NCI-H345 treated with DMSO at 0.1 percent for 48 hours (cell line): ENCODE data around the gene PTPRE.

Experiments used
- DNase-seq: peaks from one replicate; lab custom pipeline; 2025; ENCODE audit not compliant: unreplicated experiment; lab: John Stamatoyannopoulos, UW

The PTPRE gene

DNA sequence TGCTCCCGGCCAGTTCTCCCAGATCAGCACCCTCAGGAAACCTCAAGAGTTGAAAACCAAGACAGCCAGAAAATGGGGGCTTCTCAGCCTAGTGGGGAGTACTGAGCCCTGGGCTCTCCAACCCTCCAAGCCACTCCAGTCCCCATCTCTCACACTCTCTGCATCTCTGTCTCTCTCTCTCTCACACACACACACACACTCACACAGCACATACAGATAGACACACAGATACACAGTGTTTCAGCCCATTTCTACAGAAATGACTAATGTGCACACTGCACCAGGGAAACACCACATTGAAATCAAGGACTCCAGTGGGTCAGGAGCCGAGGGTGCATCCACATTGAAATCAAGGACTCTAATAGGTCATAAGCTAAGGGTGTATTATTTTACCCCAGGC lies 111.8 kb downstream of the PTPRE start:
- DNase-seq, result no peak

DNA sequence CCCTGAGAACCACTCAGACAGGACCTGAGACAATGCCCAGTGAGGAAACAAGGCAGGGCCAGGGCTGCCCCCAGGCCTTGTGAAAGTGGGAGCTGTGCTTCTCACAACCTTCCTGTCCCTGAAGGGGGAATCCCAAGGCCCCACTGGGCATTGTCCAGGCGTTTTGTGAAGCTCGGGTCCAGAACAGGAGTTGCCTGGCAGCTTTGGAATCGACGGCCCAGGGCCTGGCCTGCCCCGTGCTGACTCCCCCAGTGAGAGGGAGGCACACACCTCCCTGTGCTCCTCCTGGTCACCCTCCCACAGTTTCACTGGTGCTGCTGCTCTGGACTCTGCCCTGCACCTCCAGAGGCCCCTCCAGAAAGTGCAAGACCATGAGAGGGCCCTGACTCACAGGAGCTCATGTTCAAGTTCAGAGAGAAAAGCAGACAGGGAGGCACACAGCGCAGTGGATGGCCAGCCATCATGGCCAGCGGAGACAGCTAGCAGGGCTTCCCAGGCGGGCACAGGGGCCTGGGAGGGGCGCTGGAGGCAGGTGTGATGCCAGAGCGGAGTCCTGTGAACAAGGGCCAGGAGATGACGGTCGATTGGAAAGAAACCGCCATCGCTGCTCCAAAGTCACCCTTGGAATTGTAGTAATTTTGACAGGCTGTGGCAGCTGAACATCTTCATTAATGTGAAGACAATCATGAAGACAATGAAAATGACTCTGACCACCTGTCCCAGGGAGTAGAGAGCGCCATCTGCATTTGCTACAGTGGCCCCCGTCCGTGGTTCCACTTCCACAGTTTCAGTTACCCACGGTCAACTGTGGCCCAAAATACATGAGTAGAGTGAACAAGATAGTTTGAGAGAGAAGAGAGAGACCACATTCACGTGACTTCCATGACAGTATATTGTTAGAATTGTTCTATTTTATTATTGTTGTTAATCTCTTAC lies 115.6 kb downstream of the PTPRE start:
- no peak for DNase-seq

DNA sequence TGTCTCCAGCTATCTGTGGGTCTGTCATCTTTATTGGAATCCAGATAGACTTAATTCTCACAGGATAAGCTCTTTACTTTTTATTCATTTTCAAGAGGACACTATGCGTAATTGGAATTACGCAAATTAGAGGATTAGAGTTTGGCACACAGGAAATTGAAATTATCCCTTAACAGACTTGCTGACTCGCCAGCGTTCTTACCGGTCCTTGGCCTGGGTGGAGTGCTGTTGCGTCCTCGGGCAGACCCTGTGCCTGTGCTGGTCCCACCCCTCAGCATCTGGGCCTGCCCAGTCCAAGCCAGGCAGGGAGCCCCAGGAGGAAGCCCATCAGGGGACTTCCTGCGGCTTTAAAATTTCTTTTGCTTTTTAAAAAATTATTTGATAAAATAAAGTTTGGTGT lies 117.5 kb downstream of the PTPRE start:
- no peak for DNase-seq

DNA sequence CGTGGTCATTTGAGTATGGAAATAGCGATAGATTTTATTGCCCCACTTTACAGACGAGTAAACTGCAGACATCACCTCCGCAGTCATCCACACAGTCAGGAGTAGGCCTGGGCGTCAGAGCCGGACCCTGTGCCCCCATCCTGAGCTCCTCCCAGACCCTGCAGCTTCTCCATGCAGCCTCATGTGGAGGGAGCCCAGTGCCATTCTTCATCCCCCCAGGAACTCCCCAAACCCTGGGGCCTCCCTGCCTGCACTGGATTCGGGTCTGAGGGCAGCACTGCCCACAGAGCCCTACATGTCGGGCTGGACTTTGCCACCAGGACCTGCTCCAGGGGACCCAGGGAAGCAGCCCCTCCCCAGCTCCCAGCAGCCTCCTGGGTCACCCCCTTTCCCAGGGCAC lies 118.5 kb downstream of the PTPRE start:
- DNase-seq, result no peak

DNA sequence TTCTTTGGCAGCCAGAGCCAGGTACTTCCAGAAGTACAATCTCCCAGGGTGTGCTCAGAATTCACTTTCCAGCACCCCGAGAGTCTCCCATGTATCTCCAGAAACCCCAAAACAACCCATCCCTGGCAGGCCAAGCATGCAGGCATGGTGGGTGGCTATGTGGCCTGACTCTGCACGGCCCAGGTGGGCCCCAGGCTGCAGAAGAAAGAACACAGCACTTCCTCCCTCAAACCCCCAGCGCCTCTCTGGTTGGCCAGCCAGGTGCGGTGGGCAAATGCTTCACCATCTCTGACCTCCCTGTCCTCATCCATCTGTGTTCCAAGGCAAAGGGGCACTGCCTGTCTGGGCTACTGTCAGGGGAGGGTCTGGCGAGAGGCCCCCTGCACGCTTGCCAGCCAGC lies 119.0 kb downstream of the PTPRE start:
- DNase-seq, result no peak

DNA sequence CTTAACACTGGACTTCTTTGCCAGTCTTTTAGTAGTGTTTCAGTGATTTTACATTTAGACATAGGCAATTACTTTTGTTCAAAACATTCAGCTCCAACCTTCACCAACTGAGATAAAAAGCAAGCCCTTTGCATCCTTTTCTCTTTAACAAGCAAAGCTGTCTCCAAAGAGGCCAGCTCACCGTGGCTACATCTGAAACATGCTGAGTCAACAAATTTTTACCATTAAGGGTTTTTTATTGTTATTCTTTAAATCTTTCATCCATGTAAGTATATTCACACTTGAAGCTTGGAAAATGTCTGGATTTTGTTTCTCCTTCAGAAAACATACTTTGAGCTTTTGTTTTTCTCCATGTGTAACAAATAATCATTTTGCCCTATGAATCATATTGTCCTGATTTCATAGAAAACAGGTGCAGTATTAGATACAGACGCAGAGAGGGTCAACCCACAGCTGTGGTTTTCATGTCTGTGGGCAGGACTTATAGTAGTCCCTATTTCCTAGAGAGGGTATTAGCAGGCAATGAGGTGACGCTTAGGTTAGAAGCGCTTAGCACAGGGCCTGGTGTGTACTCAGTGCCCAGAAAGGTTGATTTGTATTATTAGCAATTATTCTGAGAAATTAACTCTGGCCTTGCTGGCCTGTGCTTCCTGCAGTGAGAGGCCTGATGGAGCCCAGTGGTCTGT lies 119.9 kb downstream of the PTPRE start:
- no peak for DNase-seq

DNA sequence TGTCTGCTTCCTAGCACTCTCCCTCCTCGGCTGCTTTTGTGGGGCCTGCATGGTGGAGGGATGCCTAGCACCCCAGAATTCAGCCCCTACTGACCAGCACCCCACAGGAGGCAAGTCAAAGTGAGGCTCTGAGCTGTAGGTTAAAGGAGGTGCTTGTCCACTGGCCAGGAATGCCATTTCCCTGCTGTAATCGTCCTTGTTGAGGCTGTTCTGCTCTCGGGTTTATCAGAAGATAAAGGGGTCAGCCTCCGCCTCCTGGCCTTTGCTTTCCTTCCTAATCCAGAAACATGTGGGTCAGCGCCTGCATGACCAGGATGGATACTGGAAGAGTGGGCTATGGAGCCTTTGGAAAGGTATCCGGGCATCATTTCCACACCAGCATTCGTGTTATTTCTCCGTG lies 120.4 kb downstream of the PTPRE start:
- DNase-seq, result no peak

DNA sequence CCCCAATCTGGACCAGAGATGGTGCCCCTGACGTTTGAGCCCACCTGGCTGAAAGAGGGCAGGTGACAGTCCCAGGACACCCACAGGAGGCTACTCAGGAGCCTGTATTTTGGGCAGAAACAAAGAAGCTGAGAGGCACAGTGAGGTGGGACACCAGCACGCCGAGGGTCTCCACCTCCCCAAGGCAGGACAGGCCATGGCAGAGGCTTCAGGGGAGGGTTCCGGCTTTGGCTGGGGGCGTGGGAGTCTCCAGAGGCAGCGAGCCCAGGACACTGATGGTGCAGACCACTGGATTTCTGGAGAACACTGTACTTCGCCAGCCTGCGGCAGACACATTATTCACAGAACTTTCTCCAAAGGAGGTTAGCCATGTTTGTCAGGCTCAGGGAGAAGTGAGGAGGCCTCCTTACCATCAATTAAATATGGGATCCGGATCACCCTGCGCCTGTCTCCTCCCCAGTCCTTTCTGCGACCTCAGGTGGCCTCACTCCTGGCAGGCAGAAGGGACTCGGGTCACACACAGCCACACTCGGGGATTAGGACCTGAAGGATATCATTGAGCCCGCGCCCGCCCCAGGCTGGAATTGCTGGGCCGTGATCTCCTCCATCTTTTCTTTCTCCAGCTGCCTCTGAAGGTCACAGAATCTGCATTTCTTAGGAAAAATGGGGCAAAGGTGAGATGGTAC lies 121.1 kb downstream of the PTPRE start:
- DNase-seq, result no peak

DNA sequence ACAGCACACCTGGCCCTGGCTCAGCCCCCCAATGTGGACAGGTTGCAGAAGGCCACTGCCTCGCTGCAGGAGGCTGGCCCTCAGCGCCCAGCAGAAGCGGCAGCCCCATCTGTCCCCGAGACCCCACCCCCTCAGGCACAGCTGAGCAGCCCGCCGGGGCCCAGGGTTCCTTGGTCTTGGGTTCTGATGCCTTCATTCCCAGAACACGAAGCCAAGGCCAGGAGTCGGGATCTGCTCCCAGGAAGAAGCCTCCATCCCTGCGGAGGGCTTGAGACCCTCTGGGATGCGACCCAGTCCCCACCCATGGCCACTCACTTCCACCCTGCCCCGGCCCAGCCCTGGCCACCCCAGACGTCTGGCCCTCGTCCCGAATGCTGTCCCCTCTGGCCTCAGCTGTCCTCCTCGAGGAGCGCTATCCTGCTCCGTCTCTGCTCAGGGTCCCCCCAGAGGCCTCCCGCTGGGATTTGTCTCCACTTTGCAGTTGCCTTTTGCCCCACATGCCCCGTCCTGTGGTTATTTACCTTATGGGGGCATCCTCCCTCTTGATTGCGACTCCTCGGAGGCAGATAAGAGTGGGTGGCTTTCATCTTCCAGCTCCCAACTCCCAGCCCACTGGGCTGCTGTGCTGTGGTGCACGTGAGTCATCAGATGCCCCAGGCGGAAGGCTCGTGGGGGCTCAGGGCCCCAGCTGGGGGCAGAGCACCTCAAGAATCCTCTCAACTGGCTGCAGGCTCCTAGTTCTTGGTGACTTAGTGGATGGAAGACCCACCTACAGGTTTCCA lies 121.8 kb downstream of the PTPRE start:
- no peak for DNase-seq

DNA sequence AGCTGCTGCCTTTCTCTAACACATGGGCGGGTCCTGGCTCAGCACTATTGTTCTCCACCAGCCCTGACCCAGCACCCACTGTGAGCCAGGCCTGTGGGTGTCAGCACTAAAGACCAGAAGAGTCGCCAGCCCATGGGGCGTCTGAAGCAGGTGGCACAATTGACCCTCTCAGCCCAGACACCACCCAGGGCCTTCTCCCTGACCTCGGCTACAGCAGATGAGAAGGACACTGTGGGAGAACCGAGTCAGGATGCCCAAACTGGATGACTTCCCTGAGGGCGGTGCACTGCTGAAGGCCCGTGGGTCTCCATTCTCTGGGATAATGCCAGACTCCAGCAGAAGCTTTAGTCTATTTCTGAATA lies 122.4 kb downstream of the PTPRE start:
- DNase-seq, result no peak

DNA sequence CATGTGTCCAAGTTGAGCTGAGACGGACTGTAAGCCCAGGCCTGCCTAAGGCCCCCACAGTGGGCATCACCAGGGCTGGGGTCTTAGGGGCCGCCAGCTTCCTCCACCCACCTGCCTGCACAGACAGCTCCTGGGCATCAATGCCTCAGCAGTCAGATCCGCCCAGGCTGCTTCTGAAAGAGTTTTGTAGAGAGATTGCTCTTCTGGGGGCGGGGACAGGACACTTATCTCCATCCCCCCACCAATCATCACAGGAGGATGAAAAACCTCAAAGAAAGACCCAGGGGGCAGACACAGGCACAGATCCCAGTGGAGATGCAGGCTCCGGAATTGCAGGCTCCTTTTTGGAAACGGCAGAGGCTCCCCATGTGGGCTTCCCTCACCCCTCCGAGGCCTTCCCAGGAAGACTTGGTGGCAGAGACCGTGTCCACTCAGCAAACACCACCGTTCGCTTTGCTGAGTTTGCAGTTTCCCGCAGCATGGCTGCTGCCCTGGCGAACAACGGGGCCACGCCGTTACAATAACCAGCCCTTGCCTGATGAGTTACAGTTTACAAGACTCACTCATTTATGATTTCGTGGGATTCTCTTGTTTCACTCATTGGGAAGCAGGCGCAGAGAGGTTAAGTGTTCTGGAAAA lies 122.9 kb downstream of the PTPRE start:
- no peak for DNase-seq

DNA sequence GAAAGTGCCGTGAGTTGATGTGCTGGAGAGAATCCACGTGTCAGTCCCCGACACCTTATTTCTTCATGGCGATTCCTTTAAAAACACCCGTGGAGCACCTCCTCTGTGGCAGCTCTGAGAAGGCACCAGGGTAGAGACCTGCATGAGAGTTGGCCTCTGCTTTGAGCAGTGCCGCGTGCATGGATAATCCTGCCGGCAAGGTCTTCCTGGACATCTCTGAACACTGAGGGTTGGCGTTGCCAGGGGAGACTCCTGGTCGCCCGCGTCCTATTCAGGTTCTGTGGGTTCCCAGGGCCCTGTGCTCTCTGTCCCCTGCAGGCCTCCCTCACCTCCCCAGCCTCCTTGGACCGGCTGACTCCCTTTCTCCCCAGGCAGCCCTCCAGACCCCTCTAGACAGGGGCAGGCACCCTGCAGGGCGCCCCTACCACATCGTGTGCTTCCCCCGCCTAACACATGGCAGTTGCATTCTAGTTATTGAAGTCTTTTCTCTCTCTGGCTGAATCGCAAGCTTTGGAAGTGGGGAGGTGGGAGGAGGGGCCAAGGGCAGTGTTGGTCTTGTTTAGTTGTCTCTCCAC lies 123.7 kb downstream of the PTPRE start:
- DNase-seq, result no peak

DNA sequence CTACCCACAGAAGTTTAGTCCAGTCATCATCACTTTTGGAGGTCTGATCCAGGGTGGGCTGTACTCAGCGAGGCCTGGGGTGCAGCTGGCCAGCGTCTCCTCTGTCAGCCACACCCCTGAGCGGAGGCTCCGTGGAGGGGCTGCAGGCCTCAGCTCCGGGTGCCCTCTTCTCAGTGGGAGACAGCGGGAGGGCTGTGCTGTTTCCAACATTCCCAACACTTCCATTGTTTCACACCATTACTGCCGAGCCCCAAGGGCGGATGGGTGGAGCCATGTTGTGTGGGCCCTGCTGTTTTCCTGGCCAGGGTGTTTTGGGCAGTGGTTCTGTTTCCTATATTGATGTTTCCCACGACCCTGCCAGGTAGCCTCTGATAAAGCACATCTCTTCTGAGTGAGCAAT lies 124.3 kb downstream of the PTPRE start:
- no peak for DNase-seq

DNA sequence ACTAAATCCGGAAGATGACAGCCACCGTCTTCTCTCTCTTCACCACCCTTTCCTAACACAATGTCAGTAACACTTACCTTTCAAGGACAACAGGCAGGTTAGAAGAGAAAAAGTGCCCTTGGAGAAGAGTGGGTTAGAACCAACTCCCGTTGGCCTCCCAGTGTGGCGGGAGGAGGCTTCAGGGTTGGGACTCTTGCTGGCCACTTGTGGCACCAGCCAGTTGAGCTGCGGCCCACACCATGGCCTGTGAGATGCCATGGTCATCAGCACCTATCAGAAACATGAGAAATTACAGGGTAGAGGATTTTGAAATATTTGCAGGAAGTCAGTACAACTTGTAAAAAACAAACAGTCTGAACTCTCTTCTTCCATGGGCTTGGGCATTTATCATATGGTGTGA lies 125.6 kb downstream of the PTPRE start:
- DNase-seq, result no peak

DNA sequence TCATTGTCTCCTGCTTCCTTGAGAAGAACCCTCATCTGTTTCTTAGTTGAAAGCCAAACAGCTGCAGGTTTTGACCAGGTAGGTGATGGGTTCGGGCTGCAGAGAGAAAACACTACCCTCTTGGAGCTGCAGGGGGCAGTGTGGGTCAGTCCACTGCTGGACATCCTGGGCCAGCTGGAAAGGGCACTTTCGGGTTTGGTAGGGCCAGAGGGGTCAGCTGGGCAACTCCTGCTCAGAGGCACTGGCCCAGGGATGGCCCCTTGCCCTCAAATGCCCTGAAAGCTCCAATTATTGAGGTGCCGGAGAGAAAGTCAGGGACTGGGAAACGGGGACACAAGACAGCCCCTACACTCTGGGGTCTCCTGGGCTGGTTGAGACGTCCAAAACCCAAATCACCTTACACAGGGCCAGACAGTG lies 128.7 kb downstream of the PTPRE start:
- no peak for DNase-seq

DNA sequence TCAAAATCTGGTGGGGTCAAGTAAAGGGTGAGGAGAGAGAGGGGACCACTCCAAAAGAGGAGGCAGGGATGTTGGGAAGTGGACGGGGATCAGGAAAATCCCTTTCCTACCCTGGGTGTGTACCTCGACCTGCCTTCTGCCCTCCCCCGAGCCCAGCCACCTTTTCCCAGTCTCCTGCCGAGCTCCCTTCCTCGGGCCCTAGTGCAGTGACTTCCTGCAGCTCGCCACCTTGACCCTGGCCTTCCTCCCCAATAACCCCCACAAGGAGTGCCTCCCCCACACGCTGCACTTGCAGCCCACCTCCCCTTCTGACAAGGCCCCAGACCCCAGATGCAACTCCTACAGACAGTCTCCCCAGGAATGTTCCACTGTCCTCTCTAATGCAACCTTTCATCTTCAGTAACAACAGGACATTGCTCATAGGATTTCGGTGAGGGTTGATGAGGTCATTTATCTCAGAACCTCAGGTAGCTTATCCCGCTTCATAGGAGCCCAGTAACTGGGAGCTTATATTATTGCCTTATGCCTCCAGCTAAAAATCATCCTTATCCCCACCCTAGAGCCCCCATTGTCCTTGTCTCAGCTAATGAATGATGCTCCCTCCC lies 129.2 kb downstream of the PTPRE start:
- no peak for DNase-seq

DNA sequence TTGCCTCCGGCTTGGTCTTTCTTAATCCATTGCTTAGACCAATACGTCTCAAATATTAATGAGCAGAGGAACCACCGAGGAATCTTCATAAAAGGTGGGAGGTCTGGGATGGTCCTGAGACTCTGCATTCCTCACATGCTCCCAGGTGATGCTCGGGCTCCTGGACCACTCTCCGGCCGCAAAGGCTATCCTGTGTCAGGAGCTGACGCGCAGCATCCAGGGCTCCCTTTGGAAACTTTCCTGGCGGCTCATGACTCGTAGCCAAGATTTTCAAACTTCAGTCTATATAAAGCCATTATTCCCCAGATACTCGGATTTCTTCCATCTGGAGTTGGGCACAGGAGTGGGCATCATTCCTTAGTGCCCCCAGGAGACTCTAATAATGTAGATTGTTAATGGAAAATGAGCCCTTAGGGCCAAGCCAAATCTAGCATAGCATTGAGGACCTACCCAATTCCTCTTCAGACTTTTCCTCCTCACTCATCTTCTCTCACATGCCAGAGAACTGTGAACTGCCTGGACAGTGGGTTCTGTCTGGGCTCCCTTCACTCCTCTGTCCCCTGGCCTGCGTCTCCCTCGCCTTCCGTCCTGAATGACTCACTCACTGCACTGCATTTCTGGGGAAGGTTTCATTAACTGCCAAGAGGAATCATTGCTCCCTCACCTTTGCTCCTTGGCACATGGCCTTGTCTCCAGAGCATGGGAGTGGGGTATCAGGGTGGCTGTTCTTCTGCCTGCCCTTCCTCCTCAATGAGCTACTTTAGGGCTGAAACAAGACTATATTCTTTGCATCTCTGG lies 130.0 kb downstream of the PTPRE start:
- DNase-seq, result no peak

DNA sequence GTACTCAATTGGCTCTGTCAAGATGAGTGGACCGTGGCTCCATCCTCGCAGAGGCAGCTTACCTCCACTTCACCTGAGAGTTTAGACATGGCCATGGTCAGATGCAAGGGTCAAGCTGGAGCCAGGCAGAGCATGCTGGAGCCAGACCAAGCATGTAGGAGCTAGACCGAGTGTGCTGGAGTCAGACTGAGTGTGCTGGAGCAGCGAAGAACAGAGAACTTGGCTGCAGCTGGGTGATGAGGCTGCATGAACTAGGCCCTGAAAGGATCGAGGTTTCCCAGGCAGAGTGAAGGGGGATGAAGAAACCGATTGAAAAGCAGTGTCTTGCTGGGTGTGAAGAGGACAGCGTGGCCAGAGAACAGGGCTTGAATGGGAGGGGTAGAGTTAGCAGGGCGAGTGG lies 133.2 kb downstream of the PTPRE start:
- DNase-seq, result no peak

DNA sequence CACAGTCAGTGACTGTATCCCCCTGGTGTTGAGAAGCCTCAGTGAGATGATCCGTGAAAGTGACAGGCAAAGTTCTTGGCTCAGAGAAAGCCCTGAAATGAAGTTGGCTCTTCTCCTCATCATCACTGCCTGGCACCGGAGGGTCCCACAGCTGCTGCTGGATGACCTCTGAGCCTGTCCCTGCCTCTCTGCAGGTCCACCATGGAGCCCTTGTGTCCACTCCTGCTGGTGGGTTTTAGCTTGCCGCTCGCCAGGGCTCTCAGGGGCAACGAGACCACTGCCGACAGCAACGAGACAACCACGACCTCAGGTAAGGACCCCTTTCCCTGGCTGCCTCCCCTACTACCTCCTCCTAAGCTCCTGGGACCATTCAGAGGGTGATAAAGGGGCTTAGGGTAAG lies 133.8 kb downstream of the PTPRE start:
- DNase-seq, result no peak
